Measurements from ENCODE around the gene RABL2B.

DNA sequence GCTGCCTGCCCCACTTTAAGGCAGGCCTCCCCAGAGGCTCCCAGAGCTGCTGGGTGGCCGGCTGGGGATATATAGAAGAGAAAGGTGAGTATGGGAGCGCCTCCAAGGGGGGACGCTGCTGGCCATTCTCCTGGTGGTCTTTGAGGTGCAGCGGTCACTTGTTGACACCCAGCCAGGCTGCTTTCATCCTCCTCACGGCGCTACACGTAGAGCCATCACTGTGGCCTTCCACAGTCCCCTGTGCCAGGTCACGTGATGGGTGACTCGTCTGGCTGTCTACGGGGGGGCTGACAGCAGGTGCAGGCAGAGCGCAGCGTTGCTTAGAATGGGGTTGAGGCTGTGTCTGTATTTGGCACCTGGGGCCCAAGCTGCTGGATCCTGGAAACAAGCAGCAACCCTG is 43.5 kb downstream of the RABL2B start:
- TF ChIP-seq, protein P1, sequence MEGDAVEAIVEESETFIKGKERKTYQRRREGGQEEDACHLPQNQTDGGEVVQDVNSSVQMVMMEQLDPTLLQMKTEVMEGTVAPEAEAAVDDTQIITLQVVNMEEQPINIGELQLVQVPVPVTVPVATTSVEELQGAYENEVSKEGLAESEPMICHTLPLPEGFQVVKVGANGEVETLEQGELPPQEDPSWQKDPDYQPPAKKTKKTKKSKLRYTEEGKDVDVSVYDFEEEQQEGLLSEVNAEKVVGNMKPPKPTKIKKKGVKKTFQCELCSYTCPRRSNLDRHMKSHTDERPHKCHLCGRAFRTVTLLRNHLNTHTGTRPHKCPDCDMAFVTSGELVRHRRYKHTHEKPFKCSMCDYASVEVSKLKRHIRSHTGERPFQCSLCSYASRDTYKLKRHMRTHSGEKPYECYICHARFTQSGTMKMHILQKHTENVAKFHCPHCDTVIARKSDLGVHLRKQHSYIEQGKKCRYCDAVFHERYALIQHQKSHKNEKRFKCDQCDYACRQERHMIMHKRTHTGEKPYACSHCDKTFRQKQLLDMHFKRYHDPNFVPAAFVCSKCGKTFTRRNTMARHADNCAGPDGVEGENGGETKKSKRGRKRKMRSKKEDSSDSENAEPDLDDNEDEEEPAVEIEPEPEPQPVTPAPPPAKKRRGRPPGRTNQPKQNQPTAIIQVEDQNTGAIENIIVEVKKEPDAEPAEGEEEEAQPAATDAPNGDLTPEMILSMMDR (IDR thresholded peaks at IDR 0.05) = no peak
- TF ChIP-seq POLR2A (IDR thresholded peaks at IDR 0.05) = no peak

All from transverse colon (tissue), 3 donors.